ENCODE measurements around the gene DEDD2. TPM values are rescaled to one million over a fixed set of nuclear protein-coding genes. Genes with fewer than 3 reads are reported as not detected.

The DEDD2 gene
- total RNA-seq, 1 donor from 2014 or later: 30.2 TPM

- H3K27ac ChIP-seq: no peak overlapping the region
Observed at GRCh38 chr19:42206871-42207755, 10.4 kb downstream of the DEDD2 start.

GRCh38 chr19:42204664-42205063 is 12.8 kb downstream of the DEDD2 start:
- TF ChIP-seq, protein P1, sequence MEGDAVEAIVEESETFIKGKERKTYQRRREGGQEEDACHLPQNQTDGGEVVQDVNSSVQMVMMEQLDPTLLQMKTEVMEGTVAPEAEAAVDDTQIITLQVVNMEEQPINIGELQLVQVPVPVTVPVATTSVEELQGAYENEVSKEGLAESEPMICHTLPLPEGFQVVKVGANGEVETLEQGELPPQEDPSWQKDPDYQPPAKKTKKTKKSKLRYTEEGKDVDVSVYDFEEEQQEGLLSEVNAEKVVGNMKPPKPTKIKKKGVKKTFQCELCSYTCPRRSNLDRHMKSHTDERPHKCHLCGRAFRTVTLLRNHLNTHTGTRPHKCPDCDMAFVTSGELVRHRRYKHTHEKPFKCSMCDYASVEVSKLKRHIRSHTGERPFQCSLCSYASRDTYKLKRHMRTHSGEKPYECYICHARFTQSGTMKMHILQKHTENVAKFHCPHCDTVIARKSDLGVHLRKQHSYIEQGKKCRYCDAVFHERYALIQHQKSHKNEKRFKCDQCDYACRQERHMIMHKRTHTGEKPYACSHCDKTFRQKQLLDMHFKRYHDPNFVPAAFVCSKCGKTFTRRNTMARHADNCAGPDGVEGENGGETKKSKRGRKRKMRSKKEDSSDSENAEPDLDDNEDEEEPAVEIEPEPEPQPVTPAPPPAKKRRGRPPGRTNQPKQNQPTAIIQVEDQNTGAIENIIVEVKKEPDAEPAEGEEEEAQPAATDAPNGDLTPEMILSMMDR (IDR thresholded peaks at IDR 0.05): no peak
- Histone ChIP-seq H3K27ac (no peak overlapping the region), H3K4me1 (no peaks in the 10 kb centered on the region), H3K27me3 (no peaks in the 10 kb centered on the region), H3K36me3 (peaks cover 60 to 95% of the 10 kb centered on the region in 2 donors), H3K9me3 (no peaks in the 10 kb centered on the region), H3K4me3 (no peak overlapping the region)
- DNase-seq (ENCODE audit: low spot score in 2 of 2): no peak
- intact Hi-C loops (cut with DNase I): no loop called here

More at GRCh38 chr19:42206871-42207755, 10.4 kb downstream of the DEDD2 start:
- Histone ChIP-seq H3K4me1 (no peaks in the 10 kb centered on the region), H3K4me3 (no peak overlapping the region), H3K9me3 (no peaks in the 10 kb centered on the region), H3K36me3 (peaks cover 72 to 82% of the 10 kb centered on the region in 2 donors), H3K27me3 (no peaks in the 10 kb centered on the region)
- intact Hi-C loops (cut with DNase I): no loop called here
- no peak for DNase-seq (ENCODE audit: low spot score in 2 of 2)
- TF ChIP-seq, protein P1 (IDR thresholded peaks at IDR 0.05): no peak

- no peak overlapping the region for H3K4me3 ChIP-seq
- DNase-seq (ENCODE audit: low spot score in 2 of 2): no peak
- H3K36me3 ChIP-seq: peaks cover 58 to 95% of the 10 kb centered on the region in 2 donors
- no peak overlapping the region for H3K27ac ChIP-seq
- TF ChIP-seq, protein P1 (IDR thresholded peaks at IDR 0.05): no peak
- H3K4me1 ChIP-seq: no peaks in the 10 kb centered on the region
- H3K27me3 ChIP-seq: no peaks in the 10 kb centered on the region
- H3K9me3 ChIP-seq: no peaks in the 10 kb centered on the region
- intact Hi-C loops (cut with DNase I): no loop called here
Observed at GRCh38 chr19:42203700-42204099, 13.8 kb downstream of the DEDD2 start.

DNA sequence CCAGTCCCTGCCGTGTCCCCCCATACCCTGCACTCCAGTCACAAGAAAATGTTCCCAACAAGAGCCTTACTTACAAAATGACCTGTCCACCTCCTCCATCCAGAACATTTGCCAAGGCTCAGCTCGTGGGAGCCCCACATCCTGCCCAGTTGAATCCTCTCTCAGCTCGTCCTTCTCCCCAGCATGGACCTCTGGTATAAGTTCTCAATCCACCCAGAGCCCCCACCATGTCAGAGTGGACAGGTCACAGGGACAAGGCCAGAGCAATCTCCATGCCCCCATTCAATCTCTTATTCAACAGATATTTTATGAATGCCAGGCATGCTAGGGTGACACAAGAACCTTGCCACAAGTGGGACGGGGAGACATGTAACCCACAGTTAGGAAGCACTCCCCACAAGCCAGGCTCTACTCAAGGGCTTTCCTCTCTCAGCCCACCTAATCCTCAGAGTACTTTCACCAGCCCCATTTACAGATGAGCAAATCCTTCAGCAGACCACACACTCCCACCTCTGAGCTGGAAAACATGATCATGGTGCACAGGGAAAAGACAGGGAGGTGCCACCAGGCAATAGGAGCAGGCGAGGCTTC is 15.1 kb downstream of the DEDD2 start:
- intact Hi-C loops (cut with DNase I): no loop called here
- no peaks in the 10 kb centered on the region for H3K27me3 ChIP-seq
- DNase-seq (ENCODE audit: low spot score in 2 of 2): no peak

DNA sequence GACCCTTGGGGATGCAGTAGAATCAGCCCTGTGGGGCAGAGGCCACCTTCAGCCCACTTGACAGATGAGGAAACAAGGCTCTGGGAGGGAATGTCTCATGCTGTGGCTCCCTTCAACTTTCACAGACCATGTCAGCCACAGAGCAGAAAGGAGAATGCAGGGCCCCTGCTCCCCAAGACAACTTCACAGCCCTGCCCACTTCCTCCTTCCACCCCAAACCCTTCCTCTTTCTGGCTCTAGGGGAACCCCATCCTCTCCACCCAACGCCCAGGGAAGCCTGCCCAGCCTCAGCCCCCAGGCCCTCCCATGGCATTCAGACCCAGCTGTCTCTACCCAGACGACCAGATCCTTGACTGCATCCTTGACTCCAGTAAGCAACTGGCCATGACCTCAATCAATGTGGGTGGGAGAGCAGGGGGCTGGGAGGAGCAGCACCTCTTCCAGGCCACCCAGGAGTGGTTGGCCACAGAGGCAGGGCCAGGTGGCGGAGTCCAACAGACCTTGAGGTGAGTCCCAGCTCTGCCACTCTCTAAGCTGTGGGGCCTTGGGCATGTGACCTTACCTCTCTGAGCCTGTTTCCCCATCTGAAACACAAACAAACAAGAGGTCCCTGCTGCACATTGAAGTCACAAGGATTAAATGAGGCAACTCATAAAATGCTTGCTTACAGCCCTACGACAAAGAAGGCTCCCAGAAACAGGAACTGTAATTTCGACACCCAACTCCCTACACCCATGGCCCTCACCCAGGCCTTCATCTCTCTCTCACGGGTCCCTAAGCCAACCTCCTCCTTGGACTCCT is 15.8 kb downstream of the DEDD2 start:
- DNase-seq (ENCODE audit: low spot score in 2 of 2): no peak
- no peaks in the 10 kb centered on the region for H3K27me3 ChIP-seq
- H3K27ac ChIP-seq: peak overlapping the region in 1 of 2 donors; percentile 15
- H3K36me3 ChIP-seq: peaks cover 46 to 88% of the 10 kb centered on the region in 2 donors
- no peaks in the 10 kb centered on the region for H3K9me3 ChIP-seq
- H3K4me3 ChIP-seq: no peak overlapping the region
- no peaks in the 10 kb centered on the region for H3K4me1 ChIP-seq
- TF ChIP-seq, protein P1 (IDR thresholded peaks at IDR 0.05): no peak
- intact Hi-C loops (cut with DNase I): no loop called here

More for the DNA sequence above, 15.1 kb downstream of the DEDD2 start:
- Histone ChIP-seq H3K4me3 (no peak overlapping the region), H3K27ac (no peak overlapping the region), H3K36me3 (peaks cover 52 to 93% of the 10 kb centered on the region in 2 donors), H3K4me1 (no peaks in the 10 kb centered on the region), H3K9me3 (no peaks in the 10 kb centered on the region)
- TF ChIP-seq, protein P1 (IDR thresholded peaks at IDR 0.05): no peak

All from ascending aorta (tissue), 2 donors.